ENCODE data around the gene OSBPL7.

GRCh38 chr17:47818002-47818695, 3.4 kb downstream of the OSBPL7 start:
- TF ChIP-seq, protein P1, sequence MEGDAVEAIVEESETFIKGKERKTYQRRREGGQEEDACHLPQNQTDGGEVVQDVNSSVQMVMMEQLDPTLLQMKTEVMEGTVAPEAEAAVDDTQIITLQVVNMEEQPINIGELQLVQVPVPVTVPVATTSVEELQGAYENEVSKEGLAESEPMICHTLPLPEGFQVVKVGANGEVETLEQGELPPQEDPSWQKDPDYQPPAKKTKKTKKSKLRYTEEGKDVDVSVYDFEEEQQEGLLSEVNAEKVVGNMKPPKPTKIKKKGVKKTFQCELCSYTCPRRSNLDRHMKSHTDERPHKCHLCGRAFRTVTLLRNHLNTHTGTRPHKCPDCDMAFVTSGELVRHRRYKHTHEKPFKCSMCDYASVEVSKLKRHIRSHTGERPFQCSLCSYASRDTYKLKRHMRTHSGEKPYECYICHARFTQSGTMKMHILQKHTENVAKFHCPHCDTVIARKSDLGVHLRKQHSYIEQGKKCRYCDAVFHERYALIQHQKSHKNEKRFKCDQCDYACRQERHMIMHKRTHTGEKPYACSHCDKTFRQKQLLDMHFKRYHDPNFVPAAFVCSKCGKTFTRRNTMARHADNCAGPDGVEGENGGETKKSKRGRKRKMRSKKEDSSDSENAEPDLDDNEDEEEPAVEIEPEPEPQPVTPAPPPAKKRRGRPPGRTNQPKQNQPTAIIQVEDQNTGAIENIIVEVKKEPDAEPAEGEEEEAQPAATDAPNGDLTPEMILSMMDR (IDR thresholded peaks at IDR 0.05): no peak
- no peak for TF ChIP-seq POLR2A (IDR thresholded peaks at IDR 0.05)

All from esophagus squamous epithelium (tissue), 4 donors.